ENCODE data around the gene PARD3.

- TF ChIP-seq EZH2phosphoT487 (IDR thresholded peaks at IDR 0.05; ENCODE audit: insufficient read depth, low read depth), result no peak
- no peak for TF ChIP-seq EZH2 (IDR thresholded peaks at IDR 0.05; ENCODE audit: insufficient read depth, poor library complexity, severe bottlenecking)
These were observed 52.9 kb downstream of the PARD3 start for GRCh38 chr10:34762156-34762555.
